ENCODE measurements around the gene KCTD18.

KCTD18 gene

DNA sequence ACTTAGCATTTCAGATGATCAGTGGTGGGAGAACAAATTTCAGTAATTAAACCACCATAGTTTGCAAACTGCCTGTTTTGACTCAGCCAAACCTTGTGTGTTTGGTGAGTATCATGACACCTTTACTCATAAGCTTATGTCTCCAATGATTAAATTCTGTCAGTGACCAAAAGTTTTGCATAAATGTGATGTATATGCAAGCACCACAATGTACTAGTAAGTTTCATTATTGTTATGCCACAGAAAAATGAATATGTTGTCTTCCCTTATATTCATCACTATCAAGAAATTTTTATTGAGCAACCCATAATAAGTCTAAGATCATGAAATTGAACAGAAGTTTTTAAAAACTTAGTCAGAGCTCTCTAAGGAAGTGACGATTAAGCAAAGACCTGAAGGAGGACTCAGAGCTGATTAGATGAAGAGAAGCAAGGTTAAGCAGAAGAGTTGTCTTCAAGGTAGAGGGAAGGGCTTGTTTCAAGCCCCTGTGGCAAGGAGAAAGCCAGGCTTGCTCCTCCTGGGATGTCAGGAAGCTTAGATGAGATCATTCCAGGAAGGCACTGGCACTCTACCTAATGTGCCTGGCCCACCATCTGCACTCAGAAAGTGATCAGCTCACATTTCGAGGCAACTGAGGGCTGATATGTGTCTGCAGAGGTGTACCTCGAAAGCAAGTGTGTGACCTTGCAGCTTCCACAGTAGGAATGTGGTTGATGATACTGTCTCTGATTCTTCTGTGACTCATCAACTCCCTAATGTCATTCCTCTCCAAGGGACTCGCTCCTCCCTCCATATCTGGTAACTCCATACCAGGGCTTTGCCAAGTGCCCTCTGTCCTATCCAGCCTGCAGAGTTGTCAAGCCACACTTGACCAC lies 54.7 kb downstream of the KCTD18 start:
- DNase-seq: no peak

- DNase-seq: no peak
Observed at GRCh38 chr2:200453853-200454534, 55.9 kb downstream of the KCTD18 start.

DNA sequence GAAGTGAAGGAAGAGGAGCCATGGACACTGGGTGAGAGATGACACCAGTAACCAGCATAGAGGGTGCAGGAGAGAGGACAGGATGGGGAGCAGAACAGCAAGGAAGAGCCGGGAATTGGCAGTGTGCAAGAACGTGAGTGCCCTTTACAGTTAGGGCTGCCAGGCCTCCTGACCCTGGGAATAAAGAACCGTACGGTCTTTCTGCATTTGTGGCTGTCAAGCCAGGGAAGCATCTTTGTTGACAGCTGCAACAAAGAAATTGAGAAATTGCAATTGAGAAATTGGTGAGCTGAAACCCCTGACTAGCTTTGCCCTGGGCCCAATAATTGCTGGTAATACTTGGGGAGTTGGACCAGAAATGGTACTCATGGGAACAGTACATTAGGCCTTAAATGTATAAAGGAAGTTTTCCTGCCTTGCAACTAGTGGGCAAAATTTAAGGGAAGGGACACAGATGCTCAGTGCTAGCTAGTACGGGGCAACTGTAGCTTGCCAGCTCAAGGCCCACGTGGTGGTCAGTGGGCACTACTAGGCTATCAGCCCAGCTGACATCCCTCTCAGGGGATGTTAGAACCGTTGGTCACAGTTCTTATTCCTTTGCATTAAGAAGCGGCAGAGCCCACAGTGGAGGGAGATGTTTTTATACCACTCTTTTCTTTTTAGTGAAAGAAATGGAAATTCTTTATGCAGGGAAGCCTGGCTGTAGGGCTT lies 56.6 kb downstream of the KCTD18 start:
- no peak for DNase-seq

DNA sequence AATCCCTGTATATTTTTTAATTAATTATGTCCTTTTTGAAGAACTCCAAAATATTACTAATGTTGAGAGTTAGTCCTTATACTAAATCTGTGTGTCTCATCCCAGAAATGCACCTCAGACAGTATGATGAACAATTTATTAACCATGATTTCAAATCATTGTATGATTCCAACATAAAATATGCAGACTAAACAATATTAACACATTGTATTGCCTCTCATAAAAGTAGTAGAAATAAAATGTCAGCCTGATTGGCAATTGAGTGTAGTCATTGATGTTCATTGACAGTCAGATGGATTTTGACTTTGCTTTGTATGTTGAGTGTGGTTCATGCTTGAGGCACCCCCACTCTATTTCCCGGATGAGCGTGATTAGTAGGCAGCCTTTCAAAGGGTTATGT lies 57.5 kb downstream of the KCTD18 start:
- DNase-seq: no peak

DNA sequence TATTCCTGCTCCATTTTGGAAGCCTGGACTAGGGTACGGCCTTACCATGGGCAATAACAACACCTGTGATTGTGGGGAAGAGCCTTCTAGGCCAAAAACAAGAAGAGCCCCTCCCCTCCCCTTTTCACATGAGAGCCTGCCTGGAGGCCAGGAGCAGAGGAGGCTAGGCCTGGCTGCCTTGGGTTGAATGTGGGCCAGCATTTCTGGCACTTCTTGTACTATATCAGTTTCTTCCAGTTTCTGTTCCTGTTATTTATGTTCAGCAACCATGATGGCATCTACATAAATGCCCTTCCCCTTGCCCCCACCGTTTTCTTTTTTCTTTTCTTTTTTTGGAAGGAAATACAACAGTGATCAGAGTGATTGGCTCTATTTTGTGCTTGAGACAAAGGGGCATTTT lies 58.4 kb downstream of the KCTD18 start:
- no peak for DNase-seq

DNA sequence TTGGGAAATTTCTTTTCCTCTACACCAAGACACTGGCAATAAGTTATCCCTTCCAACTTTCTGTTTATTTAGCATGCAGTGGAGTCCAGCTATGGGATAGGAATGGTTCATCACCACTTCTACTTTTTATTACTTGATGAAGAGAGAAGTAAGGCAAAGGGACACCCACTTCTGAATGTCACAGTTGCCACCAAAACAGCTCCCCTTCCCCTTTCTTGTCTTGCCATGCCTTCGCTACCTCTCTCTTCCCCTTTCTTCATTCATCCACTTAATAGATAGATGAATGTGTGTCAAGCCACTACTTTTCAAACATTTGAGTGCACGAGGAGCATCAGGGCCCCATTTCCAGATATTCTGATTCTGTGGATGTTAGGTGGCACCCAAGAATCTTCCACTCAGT lies 59.6 kb downstream of the KCTD18 start:
- DNase-seq: no peak

DNA sequence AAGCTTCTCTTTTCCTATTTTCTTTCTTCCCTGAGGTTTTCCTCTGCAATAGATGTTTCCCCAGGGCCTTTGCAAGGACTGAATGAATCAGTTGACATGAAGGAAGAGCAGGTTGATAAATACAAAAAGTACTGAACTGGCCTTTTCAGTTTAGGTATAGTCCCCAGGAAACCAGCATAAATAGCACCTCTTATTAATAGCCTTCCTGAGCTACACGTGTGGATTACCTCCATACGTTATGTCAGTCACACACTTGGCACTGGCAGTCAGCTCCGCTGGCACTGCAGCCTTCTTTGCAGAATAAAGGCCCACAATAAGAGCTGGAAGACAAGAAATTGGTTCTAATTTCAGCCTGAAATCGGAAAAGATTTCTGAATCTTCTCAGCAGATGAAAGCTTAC lies 60.7 kb downstream of the KCTD18 start:
- no peak for DNase-seq

DNA sequence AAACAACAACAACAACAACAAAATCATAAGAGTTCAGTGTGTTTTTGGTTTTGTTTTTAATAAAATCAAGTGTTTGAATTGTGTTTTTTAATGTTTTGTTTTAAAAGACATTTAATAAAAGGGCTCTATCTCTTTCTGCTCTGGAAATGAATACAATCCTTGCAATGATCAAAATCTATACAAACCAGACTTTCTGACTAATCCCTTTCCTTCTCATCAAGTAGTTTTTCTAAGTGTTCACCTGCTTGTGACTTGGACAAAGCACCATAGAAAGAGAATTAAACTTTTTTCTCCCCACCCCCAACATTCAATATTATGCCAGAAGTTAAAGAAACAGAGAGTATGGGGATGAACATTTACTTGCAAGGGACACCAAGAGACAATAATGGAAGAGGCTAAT lies 61.4 kb downstream of the KCTD18 start:
- no peak for DNase-seq

- no peak for DNase-seq
Observed at GRCh38 chr2:200447139-200447855, 62.6 kb downstream of the KCTD18 start.

GRCh38 chr2:200446612-200447011 lies 63.3 kb downstream of the KCTD18 start:
- DNase-seq: no peak

DNA sequence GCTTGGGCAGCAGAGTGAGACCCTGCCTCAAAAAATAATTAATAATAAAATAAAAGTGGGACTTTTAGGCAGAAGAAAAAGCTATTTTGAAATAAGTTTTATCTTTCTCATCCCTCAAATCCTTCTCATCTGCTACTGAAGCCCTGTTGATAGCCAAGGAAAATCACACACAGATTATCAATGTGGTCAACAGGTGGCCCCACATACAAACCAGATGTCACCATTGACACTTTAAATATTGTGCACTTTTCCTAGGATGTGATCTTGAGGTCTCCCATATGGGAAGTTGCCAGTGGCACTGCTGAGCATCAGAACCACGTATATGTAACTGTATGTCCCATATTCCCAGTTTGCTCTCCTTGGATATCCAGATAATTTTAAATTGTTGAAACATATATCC lies 64.6 kb downstream of the KCTD18 start:
- no peak for DNase-seq

DNA sequence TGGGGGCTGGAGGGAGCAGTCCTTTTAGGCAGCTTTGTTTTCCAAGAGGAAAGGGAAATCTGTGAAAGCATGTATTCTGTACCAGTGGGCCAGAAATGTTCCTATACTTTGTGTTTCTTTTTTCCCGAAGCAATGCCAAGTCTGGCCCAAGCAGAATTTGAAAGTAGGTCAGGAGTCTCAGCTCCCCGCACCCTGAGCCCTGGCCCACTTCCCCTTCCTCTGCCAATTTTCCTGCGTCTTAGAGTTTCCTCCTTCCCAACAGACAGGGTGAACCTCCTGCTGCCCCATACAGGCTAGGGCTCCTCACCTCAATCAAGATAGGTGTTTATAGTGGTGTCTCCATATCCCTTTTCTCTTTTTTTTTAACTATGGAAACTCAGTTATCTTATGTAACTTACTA lies 65.3 kb downstream of the KCTD18 start:
- no peak for DNase-seq

DNA sequence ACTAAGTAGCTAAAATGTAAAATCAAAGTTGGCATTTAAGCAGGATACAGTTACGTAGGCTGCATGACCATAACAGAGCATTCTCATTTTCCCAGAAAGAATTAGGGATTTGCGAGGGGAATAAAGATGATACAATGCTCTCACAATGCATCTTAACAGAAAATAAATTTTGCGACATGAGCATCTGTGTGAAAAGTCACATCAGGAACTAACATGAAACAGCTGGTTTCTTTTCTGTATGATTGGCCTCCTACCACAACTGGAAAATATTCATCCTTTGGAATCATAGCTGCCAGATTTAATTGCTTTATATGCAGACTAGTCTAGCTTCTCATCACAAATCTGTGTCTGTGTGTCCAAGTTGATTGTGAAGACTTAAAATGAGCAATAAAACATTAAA lies 66.0 kb downstream of the KCTD18 start:
- no peak for DNase-seq

DNA sequence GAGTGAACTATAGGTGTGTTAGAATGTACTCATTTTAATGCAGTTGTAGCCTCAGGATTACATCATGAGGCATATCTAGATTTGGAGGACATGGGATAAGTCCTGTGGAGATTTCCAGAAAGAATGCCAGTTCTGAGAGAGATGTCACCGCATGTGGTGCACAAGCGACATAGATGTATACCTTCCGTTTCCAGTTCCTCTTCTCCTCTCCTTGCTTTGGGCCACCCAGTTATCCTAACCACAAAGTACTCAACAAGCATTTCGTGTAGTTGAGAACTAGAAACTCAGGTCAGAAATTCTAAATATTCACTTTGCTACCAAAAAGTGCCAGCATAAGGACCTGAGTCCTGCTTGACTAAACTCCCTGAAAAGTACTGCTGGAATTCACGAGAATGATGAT lies 66.5 kb downstream of the KCTD18 start:
- no peak for DNase-seq

- no peak for DNase-seq
Observed at GRCh38 chr2:200442471-200442870, 67.4 kb downstream of the KCTD18 start.

GRCh38 chr2:200439981-200440380 lies 69.9 kb downstream of the KCTD18 start:
- no peak for DNase-seq
